SK-N-SH treated with all-trans-retinoic acid at 6 μM for 48 hours (cell line): ENCODE results near the gene PTP4A2.

Experiments
- ATAC-seq: fragments of 200-7000 bp; cut with Tn5 transposase; 3 replicates; pipeline ENCODE4 v1.9.1; 2020; ENCODE audit warnings: mild to moderate bottlenecking, moderate library complexity
- ARNTL ChIP-seq: fragments of 450-650 bp; formaldehyde crosslinking; IDR thresholded peaks from 2 replicates; pipeline ENCODE4 v1.5.0; 2020; ENCODE audit warnings: low read depth, mild to moderate bottlenecking, moderate library complexity, borderline replicate concordance
- BACH2 ChIP-seq: fragments of 250-450 bp; sonication (Bioruptor Pico); IDR thresholded peaks from 2 replicates; pipeline ENCODE4 v1.9.0; 2021; ENCODE audit warnings: mild to moderate bottlenecking, borderline replicate concordance
- CREB5 ChIP-seq: fragments of 250-450 bp; sonication (Bioruptor Pico); IDR thresholded peaks from 2 replicates; pipeline ENCODE4 v1.5.1; 2020; ENCODE audit warnings: low read depth, mild to moderate bottlenecking, moderate library complexity
- CSDC2 ChIP-seq: fragments of 250-450 bp; sonication (Bioruptor Pico); IDR thresholded peaks from 2 replicates; pipeline ENCODE4 v1.5.0; 2020; ENCODE audit warnings: mild to moderate bottlenecking, moderate library complexity
- CSRNP3 ChIP-seq: fragments of 250-450 bp; sonication (Bioruptor Pico); IDR thresholded peaks from 2 replicates; pipeline ENCODE4 v1.5.1; 2021; ENCODE audit warnings: mild to moderate bottlenecking, moderate library complexity
- GLIS3 ChIP-seq: fragments of 250-450 bp; sonication (Bioruptor Pico); IDR thresholded peaks from 2 replicates; pipeline ENCODE4 v1.5.0; 2020; ENCODE audit warnings: mild to moderate bottlenecking, moderate library complexity
- PATZ1 ChIP-seq: fragments of 250-450 bp; sonication (Bioruptor Pico); IDR thresholded peaks from 2 replicates; pipeline ENCODE4 v1.8.0; 2020; ENCODE audit warnings: mild to moderate bottlenecking, moderate library complexity, borderline replicate concordance
- POU6F1 ChIP-seq: fragments of 250-450 bp; sonication (Bioruptor Pico); IDR thresholded peaks from 2 replicates; pipeline ENCODE4 v1.8.0; 2021; ENCODE audit warnings: low read depth, mild to moderate bottlenecking, moderate library complexity, borderline replicate concordance
- PPARA ChIP-seq: fragments of 250-450 bp; sonication (Bioruptor Pico); IDR thresholded peaks from 2 replicates; pipeline ENCODE4 v1.5.0; 2020; ENCODE audit warnings: mild to moderate bottlenecking, borderline replicate concordance
- RARB ChIP-seq: fragments of 250-450 bp; sonication (Bioruptor Pico); IDR thresholded peaks from 2 replicates; pipeline ENCODE4 v1.8.0; 2021; ENCODE audit warnings: mild to moderate bottlenecking, moderate library complexity
- SNAI2 ChIP-seq: fragments of 250-450 bp; sonication (Bioruptor Pico); IDR thresholded peaks from 2 replicates; pipeline ENCODE4 v1.5.0; 2020; ENCODE audit warnings: mild to moderate bottlenecking, moderate library complexity
- TCF4 ChIP-seq: fragments of 250-450 bp; sonication (Bioruptor Pico); IDR thresholded peaks from 2 replicates; pipeline ENCODE4 v1.8.0; 2021; ENCODE audit warnings: mild to moderate bottlenecking, moderate library complexity, borderline replicate concordance
- TSHZ2 ChIP-seq: fragments of 250-450 bp; sonication (Bioruptor Pico); IDR thresholded peaks from 2 replicates; pipeline ENCODE4 v1.5.0; 2020; ENCODE audit warnings: mild to moderate bottlenecking, moderate library complexity
- ZC3H10 ChIP-seq: fragments of 250-450 bp; sonication (Bioruptor Pico); IDR thresholded peaks from 2 replicates; pipeline ENCODE4 v1.5.1; 2021; ENCODE audit warnings: mild to moderate bottlenecking, moderate library complexity
- ZFP3 ChIP-seq: fragments of 250-450 bp; sonication (Bioruptor Pico); IDR thresholded peaks from 2 replicates; pipeline ENCODE4 v1.5.0; 2020; ENCODE audit warnings: mild to moderate bottlenecking, moderate library complexity
- ZFP30 ChIP-seq: fragments of 450-650 bp; formaldehyde crosslinking; IDR thresholded peaks from 2 replicates; pipeline ENCODE4 v1.5.0; 2022; ENCODE audit warnings: mild to moderate bottlenecking, moderate library complexity
- ZNF565 ChIP-seq: fragments of 450-650 bp; formaldehyde crosslinking; conservative IDR thresholded peaks from 2 replicates; pipeline ENCODE4 v1.5.0; 2020; ENCODE audit warnings: low read depth, mild to moderate bottlenecking, moderate library complexity
- ZNF70 ChIP-seq: fragments of 450-650 bp; formaldehyde crosslinking; IDR thresholded peaks from 2 replicates; pipeline ENCODE4 v1.5.0; 2020; ENCODE audit warnings: mild to moderate bottlenecking, moderate library complexity
- ZNF8 ChIP-seq: fragments of 450-650 bp; formaldehyde crosslinking; IDR thresholded peaks from 2 replicates; pipeline ENCODE4 v1.5.0; 2020; ENCODE audit warnings: mild to moderate bottlenecking, moderate library complexity

The PTP4A2 gene

GRCh38 chr1:31859719-31860118 is 78.4 kb downstream of the PTP4A2 start:
- ATAC-seq = no peak
- TF ChIP-seq ZFP30 (CRISPR knock-in tag) (no peak), CSDC2 (CRISPR knock-in tag) (no peak), CREB5 (CRISPR knock-in tag) (no peak), ZNF70 (no peak), ZNF565 (no peak), ARNTL (no peak)

- ATAC-seq = no peak
- no peak for TF ChIP-seq CREB5 (CRISPR knock-in tag)
- no peak for TF ChIP-seq GLIS3
- TF ChIP-seq ZC3H10 = no peak
- TF ChIP-seq CSRNP3 (CRISPR knock-in tag) = no peak
- no peak for TF ChIP-seq TCF4 (CRISPR knock-in tag)
- no peak for TF ChIP-seq ZFP3 (CRISPR knock-in tag)
- TF ChIP-seq ZNF8 (CRISPR knock-in tag) = no peak
- no peak for TF ChIP-seq CSDC2 (CRISPR knock-in tag)
- no peak for TF ChIP-seq SNAI2 (CRISPR knock-in tag)
- no peak for TF ChIP-seq PATZ1 (CRISPR knock-in tag)
- no peak for TF ChIP-seq ZFP30 (CRISPR knock-in tag)
- TF ChIP-seq TSHZ2 (CRISPR knock-in tag) = no peak
- TF ChIP-seq ARNTL = no peak
- TF ChIP-seq PPARA = no peak
- no peak for TF ChIP-seq ZNF70
- TF ChIP-seq ZNF565 = no peak
Measured at GRCh38 chr1:31859044-31859443, 79.1 kb downstream of the PTP4A2 start.

- ATAC-seq = no peak
- TF ChIP-seq BACH2 = no peak
- TF ChIP-seq PATZ1 (CRISPR knock-in tag) = no peak
- TF ChIP-seq TSHZ2 (CRISPR knock-in tag) = no peak
- TF ChIP-seq CSRNP3 (CRISPR knock-in tag) = no peak
- no peak for TF ChIP-seq ARNTL
- TF ChIP-seq CSDC2 (CRISPR knock-in tag) = no peak
- TF ChIP-seq RARB (CRISPR knock-in tag) = no peak
- no peak for TF ChIP-seq POU6F1 (CRISPR knock-in tag)
- no peak for TF ChIP-seq ZNF70
Measured at GRCh38 chr1:31857863-31858262, 80.3 kb downstream of the PTP4A2 start.
